Activated T-helper 1 cell treated with Interleukin-2 at 50 U/mL for 16 hours (primary cell): ENCODE measurements around the gene FCGR3B.
"Not testable (repeated sequence)": the region's sequence is repeated elsewhere in the genome, so short reads cannot be mapped to it uniquely, and the experiment has no call there.

ENCODE experiments used
- DNase-seq: peaks from one replicate; pipeline ENCODE4 v3.0.0-alpha.2; 2020; ENCODE audit warnings: low read depth

Gene FCGR3B

DNA sequence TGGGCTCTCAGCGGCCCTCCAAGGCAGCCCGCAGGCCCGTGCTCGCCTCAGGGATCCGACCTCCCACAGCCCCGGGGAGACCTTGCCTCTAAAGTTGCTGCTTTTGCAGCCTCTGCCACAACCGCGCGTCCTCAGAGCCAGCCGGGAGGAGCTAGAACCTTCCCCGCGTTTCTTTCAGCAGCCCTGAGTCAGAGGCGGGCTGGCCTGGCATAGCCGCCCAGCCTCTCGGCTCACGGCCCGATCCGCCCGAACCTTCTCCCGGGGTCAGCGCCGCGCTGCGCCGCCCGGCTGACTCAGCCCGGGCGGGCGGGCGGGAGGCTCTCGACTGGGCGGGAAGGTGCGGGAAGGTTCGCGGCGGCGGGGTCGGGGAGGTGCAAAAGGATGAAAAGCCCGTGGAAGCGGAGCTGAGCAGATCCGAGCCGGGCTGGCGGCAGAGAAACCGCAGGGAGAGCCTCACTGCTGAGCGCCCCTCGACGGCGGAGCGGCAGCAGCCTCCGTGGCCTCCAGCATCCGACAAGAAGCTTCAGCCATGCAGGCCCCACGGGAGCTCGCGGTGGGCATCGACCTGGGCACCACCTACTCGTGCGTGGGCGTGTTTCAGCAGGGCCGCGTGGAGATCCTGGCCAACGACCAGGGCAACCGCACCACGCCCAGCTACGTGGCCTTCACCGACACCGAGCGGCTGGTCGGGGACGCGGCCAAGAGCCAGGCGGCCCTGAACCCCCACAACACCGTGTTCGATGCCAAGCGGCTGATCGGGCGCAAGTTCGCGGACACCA is 25.0 kb downstream of the FCGR3B start:
- DNase-seq = not testable (repeated sequence)

DNA sequence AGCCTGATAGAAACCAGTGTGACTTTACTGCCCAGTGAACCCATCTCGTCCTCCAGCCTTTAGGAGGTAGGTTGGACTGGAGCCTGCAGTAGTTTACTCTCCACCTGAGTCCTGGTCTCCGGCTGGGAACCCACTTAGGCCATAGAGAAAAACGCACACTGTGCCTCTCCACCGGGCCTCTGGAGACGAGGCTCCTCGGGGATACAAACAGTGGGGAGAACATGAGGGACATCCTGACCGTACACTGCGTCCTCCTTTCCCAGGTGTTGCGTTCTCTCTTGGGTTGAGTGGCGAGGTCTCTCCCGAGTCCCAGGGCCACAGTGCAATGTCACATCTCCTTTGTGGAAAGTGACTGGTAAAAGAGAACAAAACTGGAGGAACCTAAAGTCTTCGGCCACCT is 26.0 kb downstream of the FCGR3B start:
- DNase-seq = not testable (repeated sequence)

DNA sequence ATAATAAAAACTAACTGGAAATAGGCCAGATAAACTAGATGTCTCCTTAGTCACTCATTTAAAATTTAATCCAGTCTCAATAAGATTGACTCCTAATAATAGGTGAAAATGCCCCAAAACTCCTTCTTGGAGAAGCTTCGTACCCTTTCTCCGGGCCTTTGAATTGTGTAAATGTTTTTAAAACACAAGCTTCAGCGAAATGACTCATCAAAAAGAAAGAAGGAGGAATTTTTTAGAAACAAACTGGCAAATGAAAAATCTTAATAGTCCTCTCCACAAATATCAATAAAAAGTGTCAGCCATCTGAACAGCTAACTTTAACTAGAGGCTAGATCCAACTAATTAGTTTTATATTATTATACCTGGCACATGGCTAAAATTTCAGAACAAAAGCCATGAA is 33.9 kb downstream of the FCGR3B start:
- not testable (repeated sequence) for DNase-seq

DNA sequence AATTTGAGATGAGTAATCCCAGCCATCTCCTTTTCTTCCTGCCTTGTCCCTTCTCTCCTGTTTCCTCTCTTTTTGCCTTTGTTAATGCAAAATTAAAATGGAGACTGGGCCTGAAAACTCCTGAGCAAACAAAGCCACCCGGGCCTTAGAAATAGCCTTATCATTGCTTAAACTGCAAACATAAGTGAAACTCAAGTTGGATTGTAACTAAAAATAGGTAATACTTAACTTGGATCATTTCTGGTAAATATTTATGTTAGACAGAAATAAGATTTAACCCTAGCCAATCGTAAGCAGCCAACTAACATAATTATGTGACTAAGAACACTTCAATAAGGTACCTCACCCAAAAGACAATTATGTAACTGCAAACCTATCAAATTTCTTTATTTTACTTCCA is 35.4 kb downstream of the FCGR3B start:
- DNase-seq = not testable (repeated sequence)

DNA sequence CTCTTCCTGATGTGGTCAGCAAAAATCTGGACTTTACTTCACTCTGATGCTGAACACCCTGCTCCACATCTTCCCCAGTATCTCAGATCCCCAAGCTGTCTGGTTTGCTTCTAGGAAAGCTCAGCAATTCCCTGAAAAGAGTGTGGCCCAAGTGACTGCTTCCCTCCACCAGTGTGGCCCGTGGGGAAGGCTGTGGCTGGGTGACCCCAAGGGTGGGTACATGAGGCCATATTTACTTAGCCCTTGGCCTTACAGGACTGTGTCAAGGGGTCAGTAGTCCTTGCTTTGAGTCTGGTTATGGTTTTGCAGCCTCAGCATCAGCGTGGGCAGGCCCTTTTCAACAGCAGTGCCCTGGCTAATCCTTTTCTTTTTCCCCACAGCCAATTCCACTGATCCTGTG is 35.8 kb downstream of the FCGR3B start:
- DNase-seq = not testable (repeated sequence)

DNA sequence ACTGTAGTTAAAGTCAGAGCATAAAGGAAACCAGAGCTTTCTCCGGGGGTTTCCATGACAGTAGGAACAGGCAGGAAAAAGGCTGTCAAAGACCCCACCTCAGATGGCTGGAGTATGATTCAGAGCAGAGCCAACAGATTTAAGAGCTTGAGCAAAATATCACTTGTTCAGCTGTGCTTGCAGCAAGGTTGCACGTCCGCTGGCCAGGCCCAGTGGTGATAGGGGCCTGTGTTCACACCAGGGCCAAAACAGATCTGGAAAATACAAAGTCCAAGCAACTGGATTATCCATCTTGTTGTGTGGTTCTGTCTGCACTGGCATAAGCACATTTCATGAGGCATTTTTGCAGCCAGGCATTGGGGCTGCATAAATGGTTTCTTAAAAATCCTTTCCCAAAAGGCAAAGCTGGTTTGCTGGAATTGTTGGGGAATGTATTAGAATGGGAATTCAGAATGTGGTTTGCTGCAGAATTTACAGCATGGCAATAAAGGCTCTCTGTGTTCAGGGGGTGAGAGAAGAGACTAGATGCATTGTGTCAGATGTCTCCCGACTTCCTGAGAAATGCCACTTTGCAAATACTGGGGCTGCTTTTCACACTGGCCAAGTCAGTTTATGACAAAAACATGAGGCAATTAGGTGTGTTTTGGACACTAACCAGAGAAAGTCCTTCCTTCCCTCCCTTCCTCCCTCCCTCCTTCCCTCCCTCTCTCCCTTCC is 36.5 kb downstream of the FCGR3B start:
- DNase-seq = not testable (repeated sequence)

DNA sequence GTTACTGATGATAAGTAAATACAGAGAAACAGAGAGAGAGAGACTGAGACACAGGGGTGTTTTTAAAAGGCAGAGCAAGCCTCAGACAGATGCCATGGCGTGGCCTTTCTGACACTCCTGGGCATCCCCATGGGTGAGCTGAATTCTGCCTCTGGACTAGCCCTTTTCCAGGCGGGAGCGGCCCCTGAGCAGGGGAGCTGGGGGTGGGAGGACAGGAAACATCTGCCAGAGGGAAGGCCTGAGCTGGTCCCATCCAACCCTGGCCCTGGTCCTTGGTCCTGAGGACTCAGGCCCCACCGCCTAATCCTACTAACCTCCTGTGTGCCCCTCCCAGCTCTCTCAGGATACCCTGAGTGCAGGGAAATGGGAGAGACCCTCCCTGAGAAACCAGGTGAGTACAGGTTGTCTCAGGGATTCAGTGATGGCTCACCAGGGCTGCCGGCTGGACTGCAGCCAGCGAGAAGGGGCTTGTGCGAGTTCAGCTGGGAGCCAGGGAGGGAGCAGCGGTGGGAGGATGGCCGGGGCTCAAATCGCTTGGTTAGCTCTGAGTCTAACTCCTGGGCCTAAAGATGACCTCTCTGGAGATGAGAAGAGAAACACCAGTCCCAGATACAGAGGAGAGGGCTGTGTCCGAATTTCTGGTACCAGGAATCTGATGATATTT is 37.8 kb downstream of the FCGR3B start:
- not testable (repeated sequence) for DNase-seq

DNA sequence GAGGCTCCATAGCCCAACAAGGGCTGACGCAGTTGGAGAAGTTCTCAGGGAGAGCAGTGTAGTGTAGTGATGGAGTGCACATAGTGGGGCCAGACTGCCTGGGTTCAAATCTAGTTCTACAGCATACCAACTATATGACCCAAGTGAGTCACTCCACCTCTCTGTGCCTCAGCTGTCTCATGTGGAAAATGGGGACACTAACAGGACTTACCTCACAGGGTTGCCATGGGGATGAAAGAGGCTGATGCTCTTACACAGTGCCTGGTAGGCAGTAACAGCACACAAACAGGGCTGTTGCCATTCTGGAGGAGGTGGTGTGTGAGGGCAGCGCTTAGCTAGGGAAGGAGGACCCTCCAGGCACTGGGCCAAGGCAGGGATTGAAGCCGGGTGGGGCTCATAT is 38.4 kb downstream of the FCGR3B start:
- DNase-seq = not testable (repeated sequence)

DNA sequence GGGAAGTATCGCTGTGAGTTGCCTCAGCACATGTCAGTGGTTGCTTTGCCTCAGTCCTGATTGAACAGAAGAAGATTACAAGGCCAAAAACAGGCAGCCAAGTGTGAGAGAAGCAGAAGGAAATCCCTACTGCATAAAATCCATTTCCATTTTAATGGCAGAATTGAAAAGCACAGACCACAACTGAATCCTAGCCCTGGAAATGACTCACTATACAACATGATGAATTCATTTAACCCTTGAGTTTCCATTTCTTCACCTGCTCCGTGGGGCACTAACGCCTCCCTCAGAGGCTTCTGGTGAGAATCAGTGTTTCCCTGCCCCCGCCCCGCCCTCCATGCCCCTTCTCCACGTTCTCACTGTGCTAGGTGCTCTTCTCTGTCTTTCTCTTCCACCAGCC is 41.1 kb downstream of the FCGR3B start:
- not testable (repeated sequence) for DNase-seq

DNA sequence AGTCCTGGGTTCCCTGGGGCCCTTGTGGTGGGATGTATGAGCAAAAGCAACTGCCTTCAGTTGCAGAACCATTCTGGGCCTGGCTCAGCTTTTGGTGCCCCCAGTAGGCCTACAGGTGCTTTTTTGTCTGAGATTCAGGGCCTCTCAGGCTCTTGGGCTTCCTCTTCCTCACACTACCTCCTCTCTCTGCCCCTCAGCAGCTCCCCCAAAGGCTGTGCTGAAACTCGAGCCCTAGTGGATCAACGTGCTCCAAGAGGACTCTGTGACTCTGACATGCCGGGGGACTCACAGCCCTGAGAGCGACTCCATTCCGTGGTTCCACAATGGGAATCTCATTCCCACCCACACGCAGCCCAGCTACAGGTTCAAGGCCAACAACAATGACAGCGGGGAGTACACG is 41.6 kb downstream of the FCGR3B start:
- not testable (repeated sequence) for DNase-seq

DNA sequence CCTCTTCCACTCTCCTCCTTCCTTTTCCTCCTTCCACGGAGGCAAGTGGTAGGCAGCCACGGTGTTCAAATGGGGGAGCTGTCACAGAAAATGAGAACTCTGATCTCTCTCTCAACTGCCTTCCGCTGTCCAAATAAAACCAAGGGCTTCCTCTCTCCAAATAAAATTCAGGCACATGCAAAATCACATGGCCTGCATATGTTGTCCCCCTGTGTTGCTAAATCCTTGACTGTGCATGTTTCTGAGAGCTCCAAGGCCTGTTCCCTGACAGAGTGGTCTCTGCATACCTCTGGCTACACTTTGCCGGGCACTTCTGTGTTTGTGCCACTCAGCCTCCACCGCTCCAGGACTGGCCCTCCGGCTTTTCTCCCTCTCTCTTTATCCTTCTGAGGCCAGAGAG is 42.4 kb downstream of the FCGR3B start:
- DNase-seq = not testable (repeated sequence)

DNA sequence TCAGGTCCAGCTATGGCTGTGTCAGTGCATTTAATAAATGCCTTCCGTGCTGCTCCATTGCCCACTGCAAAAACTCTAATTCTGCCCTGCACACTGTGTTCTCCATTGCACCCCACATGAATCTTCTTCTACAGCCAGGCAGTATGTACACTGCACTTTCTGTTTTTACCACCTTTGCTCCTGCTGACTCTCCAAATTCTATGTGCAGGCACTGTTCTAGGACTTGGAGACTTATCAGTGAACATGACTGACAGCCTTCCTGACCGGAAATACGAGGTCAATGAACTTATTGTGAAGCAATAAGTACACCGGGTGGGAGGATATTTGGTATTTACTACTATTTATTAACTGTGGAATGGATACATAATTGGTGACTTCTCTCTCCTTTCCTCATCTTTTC is 48.1 kb downstream of the FCGR3B start:
- DNase-seq = not testable (repeated sequence)

DNA sequence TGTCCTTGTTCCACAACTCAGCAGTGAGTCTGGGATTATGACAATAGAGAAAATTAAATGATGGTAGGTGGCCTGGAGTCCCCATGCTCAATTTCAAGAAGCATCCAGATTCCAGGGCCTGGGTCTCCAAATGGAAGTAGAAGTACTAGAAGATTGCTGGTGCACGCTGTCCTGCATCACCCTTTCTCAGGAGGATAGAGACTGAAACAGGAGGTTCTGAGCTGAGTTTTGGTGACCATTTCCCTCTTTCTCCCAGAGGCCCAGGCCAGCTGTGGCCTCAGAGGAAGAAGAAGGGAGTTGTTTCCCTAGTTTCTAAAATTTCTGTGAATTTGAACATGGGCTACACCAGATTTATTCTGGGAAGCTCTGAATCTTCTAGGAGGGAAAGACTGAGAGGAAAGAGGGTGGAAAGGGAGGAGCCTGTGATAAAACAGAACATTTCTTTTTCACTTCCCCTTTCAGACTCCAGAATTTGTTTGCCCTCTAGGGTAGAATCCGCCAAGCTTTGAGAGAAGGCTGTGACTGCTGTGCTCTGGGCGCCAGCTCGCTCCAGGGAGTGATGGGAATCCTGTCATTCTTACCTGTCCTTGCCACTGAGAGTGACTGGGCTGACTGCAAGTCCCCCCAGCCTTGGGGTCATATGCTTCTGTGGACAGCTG is 50.0 kb downstream of the FCGR3B start:
- DNase-seq = not testable (repeated sequence)

DNA sequence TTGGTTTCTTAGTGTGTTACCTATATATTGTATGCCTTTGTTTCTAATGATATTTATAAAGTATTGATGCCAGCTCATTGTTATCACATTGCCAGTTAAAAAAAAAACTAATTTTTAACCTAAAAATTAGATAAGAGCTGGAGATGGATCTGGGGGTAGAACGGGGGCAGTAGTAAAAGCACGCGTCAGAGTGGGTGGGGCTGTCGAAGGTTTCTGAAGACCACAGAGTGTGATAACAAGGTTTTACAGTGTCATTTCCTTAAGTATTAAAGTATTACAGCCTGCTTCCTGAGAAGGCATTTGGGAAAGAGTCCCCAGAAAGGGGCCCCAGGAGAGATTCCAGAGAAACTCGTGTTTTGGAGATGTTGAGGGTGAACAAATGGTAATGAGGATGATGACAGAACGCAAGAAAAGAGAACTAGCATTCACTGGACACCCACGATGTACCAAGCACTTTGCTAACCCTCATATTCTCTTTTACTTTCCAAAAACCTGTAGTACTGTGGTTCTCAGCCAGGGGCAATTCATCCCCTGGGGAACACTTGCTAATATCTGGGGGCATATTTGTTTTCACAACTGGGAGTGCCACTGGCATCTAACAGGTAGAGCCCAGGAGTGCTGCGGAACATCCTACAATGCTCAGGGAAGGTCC is 51.0 kb downstream of the FCGR3B start:
- DNase-seq = not testable (repeated sequence)

DNA sequence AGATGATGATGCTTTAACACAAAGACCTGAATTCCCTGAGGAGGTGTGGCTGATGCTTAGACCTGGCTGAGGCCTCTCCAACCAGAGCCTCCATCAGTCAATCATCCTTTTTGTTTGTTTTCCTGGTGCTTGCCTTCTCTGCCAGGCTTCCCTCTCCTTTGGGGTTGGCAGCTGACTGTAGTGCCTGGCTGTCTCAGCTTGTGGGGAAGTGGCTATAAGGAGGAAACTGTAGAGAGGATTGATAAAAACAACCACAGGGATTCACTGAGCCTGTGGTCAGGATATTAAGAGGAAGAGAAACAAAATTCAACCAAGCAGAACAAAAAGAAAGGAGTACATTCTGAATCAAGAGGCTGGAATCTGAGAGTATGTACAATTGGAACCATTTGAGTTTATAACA is 54.3 kb downstream of the FCGR3B start:
- not testable (repeated sequence) for DNase-seq
